Measurements from ENCODE around the gene RGS19. TPM values are rescaled to one million over a fixed set of nuclear protein-coding genes. Genes with fewer than 3 reads are reported as not detected.

RGS19 gene
- total and polyA plus RNA-seq, 2 donors from 2014 or later = 6.8 to 20.2 TPM

GRCh38 chr20:64108731-64109681 lies 29.7 kb upstream of the RGS19 start:
- Histone ChIP-seq H3K9me3 (ENCODE audit: control insufficient read depth in 2 of 3, insufficient read depth in 1 of 3, low read length in 3 of 3) (no peaks in the 10 kb centered on the region), H3K27me3 (ENCODE audit: control insufficient read depth, insufficient read depth, low read length) (no peaks in the 10 kb centered on the region), H3K4me3 (ENCODE audit: low read length in 3 of 3) (no peak overlapping the region), H3K36me3 (ENCODE audit: control insufficient read depth in 2 of 3, insufficient read depth in 3 of 3, low read length in 3 of 3) (no peaks in the 10 kb centered on the region), H3K4me1 (ENCODE audit: control insufficient read depth in 2 of 3, insufficient read depth in 2 of 3, low read depth in 1 of 3, low read length in 3 of 3) (no peaks in the 10 kb centered on the region), H3K9ac (ENCODE audit: low read length in 3 of 3) (no peak overlapping the region), H3K27ac (ENCODE audit: low read depth in 2 of 2, low read length in 2 of 2) (no peak overlapping the region)
- DNase-seq (peak in 1 of 5 donors; percentile 66), FAIRE-seq (no peak)
- TF ChIP-seq, protein P1, sequence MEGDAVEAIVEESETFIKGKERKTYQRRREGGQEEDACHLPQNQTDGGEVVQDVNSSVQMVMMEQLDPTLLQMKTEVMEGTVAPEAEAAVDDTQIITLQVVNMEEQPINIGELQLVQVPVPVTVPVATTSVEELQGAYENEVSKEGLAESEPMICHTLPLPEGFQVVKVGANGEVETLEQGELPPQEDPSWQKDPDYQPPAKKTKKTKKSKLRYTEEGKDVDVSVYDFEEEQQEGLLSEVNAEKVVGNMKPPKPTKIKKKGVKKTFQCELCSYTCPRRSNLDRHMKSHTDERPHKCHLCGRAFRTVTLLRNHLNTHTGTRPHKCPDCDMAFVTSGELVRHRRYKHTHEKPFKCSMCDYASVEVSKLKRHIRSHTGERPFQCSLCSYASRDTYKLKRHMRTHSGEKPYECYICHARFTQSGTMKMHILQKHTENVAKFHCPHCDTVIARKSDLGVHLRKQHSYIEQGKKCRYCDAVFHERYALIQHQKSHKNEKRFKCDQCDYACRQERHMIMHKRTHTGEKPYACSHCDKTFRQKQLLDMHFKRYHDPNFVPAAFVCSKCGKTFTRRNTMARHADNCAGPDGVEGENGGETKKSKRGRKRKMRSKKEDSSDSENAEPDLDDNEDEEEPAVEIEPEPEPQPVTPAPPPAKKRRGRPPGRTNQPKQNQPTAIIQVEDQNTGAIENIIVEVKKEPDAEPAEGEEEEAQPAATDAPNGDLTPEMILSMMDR (IDR thresholded peaks at IDR 0.05; ENCODE audit: borderline replicate concordance, extremely low read depth, insufficient read depth) = no peak
- intact Hi-C loops (cut with DNase I) = no loop called here

GRCh38 chr20:64107736-64108457 lies 28.6 kb upstream of the RGS19 start:
- H3K27ac ChIP-seq (ENCODE audit: low read depth in 2 of 2, low read length in 2 of 2) = no peak overlapping the region
- peak in 1 of 5 donors; percentile 57 for DNase-seq
- H3K9ac ChIP-seq (ENCODE audit: low read length in 3 of 3) = no peak overlapping the region
- H3K4me1 ChIP-seq (ENCODE audit: control insufficient read depth in 2 of 3, insufficient read depth in 2 of 3, low read depth in 1 of 3, low read length in 3 of 3) = no peaks in the 10 kb centered on the region
- H3K4me3 ChIP-seq (ENCODE audit: low read length in 3 of 3) = no peak overlapping the region
- H3K27me3 ChIP-seq (ENCODE audit: control insufficient read depth, insufficient read depth, low read length) = no peaks in the 10 kb centered on the region
- TF ChIP-seq, protein P1 (IDR thresholded peaks at IDR 0.05; ENCODE audit: borderline replicate concordance, extremely low read depth, insufficient read depth) = no peak
- intact Hi-C loops (cut with DNase I) = no loop called here
- H3K9me3 ChIP-seq (ENCODE audit: control insufficient read depth in 2 of 3, insufficient read depth in 1 of 3, low read length in 3 of 3) = no peaks in the 10 kb centered on the region
- FAIRE-seq = no peak
- no peaks in the 10 kb centered on the region for H3K36me3 ChIP-seq (ENCODE audit: control insufficient read depth in 2 of 3, insufficient read depth in 3 of 3, low read length in 3 of 3)

DNA sequence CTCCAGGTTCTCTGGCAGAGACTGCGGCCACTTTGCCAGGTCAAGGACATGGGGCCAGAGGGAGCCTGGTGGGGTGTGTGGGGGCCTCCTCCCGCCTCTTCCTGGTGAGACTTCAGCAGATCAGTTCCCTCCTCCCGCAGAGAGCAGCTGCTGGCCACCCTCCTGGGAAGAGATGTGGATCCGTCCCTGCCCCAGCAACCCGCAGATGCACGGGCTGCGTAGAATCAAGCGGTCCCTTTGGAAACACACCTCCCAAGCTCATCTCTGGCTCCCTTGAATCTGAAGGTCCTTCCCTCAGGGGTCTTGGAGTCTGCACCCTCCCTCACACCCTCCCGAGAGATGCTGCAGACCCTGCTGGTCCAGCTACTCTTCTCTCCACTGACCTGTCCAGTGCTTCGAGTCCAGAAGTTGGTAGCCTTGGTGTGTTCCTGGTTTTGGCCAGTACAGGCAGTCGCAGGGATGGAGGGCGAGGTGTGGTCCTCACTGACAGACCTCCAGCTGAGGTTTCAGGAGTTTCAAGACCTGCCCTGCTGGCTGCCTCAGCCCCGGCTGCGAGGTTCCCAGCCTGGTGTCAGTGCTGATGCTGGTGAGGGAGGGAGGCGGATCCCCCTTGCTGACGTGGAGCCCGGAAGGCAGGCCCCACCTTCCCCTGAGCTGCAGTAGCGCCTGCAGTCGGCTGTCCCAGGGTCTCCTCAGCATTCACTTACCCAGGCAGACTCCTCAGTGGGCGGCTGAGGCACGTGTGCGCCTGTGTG lies 27.8 kb upstream of the RGS19 start, which contains the start of gene NPBWR2:
Gene NPBWR2 (minus strand): TSS at position 585 of the 755 bp plus-strand sequence. CDS start 734 bp downstream, outside the sequence.
- Histone ChIP-seq H3K27me3 (ENCODE audit: control insufficient read depth, insufficient read depth, low read length) (no peaks in the 10 kb centered on the region), H3K4me3 (ENCODE audit: low read length in 3 of 3) (no peak within 1 kb of the TSS), H3K27ac (ENCODE audit: low read depth in 2 of 2, low read length in 2 of 2) (no peak within 1 kb of the TSS), H3K9ac (ENCODE audit: low read length in 3 of 3) (no peak within 1 kb of the TSS), H3K36me3 (ENCODE audit: control insufficient read depth in 2 of 3, insufficient read depth in 3 of 3, low read length in 3 of 3) (no peaks in the 10 kb centered on the region), H3K4me1 (ENCODE audit: control insufficient read depth in 2 of 3, insufficient read depth in 2 of 3, low read depth in 1 of 3, low read length in 3 of 3) (no peaks in the 10 kb centered on the region), H3K9me3 (ENCODE audit: control insufficient read depth in 2 of 3, insufficient read depth in 1 of 3, low read length in 3 of 3) (no peaks in the 10 kb centered on the region)
- TF ChIP-seq, protein P1 (IDR thresholded peaks at IDR 0.05; ENCODE audit: borderline replicate concordance, extremely low read depth, insufficient read depth) = no peak
- DNase-seq (peak in 2 of 5 donors; percentile 16 to 59), FAIRE-seq (no peak)
- intact Hi-C loops (cut with DNase I) = no loop called here
